Fibroblast of gingiva (primary cell): Measurements from ENCODE around the gene EDC3.
"Not testable (repeated sequence)": the region's sequence is repeated elsewhere in the genome, so short reads cannot be mapped to it uniquely, and the experiment has no call there.

Source experiments
- DNase-seq: peaks from one replicate; pipeline ENCODE4 v3.0.0-alpha.2; 2011; ENCODE audit warnings: low read depth

EDC3 gene, protein sequence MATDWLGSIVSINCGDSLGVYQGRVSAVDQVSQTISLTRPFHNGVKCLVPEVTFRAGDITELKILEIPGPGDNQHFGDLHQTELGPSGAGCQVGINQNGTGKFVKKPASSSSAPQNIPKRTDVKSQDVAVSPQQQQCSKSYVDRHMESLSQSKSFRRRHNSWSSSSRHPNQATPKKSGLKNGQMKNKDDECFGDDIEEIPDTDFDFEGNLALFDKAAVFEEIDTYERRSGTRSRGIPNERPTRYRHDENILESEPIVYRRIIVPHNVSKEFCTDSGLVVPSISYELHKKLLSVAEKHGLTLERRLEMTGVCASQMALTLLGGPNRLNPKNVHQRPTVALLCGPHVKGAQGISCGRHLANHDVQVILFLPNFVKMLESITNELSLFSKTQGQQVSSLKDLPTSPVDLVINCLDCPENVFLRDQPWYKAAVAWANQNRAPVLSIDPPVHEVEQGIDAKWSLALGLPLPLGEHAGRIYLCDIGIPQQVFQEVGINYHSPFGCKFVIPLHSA

DNA sequence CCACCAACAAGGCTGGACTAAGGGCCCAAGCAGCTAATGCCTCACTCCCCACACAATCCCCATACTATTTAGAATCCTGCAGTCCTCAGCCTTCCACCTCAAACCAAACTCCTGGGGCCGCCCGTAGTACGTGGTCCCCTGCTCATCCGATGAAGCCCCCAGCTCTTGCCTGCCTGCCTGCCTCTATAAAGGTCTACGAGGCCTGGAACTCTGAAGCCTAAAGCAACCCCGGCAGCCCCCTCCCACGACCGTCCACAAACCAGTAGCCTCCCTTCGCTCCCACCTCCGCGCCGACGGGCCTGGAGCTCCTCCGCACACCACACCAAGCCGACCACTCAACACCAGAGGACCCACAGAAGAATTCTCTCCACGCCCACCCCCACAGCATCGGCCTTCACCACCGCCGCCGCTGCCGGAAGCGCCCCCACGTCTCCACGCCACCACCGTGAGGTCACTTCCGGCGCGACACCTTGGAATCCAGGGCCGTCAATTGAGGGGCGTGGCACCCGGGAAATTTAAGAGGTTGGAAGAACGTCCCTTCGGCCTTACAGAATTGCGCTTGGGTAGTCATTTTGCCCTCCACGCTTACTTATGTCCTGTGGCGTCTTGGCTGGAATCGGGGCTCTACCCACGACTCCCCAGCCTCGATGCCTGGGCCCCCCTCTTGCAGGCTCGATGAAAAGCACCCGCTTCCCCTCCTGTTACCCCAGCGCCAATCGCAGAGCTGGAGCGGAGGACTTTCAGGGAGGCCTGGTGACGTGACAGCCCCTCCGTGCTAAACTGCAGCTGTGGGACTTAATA, at the start of gene EDC3:
Gene EDC3 (minus strand): TSS at position 428 of the 801 bp plus-strand sequence. CDS start 20,900 bp downstream, outside the sequence.
- DNase-seq, result peak; percentile 71

DNA sequence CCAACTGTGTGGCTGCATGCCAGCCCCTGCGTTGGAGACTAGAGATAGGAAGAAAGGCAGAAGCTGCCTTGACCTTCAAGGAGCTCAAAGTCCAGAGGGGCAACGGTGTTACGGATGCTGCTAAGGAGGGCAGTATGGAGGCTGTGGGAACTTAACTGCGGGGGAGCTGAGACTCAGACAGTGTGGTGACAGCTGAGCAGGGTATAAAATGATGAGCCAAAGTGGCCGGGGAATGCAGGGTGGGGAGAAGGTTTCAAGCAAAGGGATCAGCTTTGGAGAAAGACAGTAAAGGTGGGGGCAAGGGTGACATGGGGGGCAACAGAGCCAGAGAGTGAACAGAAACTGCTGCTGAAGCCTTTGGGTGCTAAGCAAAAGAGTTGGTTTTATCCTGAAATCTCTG, 46.6 kb upstream of the EDC3 start:
- no peak for DNase-seq

DNA sequence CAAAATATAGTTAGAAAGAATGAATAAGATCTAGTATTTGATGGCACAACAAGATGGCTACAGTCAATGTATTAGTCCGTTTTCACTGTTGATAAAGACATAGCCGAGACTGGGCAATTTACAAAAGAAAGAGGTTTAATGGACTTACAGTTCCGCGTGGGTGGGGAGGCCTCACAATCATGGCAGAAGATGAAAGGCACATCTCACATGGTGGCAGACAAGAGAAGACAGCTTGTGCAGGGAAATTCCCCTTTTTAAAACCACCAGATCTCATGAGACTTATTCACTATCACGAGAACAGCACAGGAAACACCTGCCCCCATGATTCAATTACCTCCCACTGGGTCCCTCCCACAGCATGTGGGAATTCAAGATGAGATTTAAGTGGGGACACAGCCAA, 42.4 kb upstream of the EDC3 start:
- DNase-seq, result not testable (repeated sequence)

DNA sequence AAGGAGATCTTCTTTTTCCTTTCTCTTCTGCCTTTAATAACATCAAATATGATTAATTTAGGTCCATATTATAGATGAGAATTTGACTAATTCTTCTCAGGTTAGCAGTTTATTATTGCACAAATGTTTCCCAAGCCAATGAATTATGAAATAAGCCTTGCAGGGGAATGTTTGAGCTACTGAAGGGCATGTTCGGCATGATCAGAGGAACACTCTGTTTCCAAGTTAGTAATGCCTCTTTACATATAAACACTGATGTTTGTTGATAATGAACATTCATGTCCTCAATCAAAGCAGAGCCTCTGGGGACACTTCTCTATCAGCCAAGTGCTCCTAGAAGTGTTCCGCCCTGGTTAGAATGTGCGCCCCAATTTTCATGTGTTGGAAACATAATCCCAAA, 39.5 kb upstream of the EDC3 start:
- no peak for DNase-seq

DNA sequence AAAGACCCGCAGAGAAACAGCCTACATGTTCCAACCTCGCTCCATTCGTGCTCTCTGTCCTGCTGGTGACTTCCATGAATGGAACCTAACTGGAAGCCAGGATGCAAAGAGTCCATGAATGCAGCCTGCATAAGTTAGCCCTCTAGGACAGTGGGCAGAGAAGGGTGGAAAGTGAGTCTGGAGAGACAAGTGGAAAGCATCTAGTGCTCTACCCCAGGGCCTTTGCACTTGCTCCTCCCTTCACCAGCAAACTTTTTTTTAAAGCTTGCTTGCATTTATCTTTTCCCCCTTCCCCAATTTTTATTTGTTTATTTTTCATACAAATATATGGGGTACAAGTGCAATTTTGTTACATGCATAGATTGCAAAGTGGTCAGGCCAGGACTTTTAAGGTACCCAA, 37.4 kb upstream of the EDC3 start:
- no peak for DNase-seq

DNA sequence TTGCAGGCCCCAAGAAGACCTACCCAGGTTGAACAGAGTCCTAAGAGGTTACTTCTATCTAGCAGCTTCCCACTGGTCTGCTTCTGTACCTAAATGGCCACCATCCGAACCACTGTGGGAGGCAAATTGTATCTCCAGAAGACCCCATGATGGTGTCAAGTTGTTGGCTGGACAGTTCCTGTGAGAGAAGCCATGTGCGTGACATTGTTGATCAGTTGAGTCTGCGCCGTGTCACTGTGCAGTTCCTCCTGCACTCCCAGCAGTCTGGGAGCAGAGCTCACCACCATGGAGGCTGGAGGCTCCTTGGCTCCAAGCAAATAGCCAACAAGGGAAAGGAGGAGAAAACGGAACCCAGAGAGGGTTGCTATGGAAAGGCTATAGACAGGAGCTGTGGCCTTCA, 37.0 kb upstream of the EDC3 start:
- no peak for DNase-seq

DNA sequence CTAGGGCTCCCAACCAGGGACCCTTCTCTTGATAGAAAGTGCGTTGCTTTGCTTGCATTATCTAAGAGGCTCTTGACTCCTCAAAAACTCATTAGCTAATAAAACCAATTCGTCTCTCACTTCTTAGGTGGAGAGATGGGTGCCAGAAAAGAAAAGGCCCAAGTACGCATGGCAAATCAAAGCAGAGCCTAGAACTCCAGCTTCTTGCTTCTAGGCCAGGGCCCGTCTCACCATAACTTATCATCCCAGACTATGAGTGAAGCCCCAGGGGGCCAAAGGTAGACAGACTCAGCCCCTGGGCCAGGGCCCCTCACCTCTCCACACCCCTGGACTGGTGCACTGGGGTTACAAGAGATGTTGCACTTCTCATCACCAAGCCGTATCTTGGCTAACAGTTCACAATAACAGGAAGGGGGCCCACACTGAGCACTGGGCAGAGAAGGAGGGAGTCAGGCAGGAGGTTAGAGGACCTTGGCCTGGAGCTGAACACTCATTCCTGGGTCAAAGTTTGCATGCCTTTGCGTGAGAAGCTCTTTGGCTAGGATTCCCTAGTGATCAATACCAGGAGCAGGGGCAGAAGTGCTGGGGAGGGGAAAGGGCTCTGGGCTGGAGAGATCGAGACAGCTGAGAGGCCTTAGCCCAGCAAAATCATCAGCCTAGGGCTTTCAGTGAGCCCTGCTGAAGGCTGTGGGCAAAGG, 34.9 kb upstream of the EDC3 start:
- DNase-seq, result no peak

DNA sequence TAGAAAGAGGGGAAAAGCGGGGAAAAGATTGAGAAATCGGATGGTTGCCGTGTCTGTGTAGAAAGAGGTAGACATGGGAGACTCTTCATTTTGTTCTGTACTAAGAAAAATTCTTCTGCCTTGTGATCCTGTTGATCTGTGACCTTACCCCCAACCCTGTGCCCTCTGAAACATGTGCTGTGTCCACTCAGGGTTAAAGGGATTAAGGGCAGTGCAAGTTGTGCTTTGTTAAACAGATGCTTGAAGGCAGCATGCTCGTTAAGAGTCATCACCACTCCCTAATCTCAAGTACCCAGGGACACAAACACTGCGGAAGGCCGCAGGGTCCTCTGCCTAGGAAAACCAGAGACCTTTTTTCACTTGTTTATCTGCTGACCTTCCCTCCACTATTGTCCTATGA, 33.5 kb upstream of the EDC3 start:
- not testable (repeated sequence) for DNase-seq

DNA sequence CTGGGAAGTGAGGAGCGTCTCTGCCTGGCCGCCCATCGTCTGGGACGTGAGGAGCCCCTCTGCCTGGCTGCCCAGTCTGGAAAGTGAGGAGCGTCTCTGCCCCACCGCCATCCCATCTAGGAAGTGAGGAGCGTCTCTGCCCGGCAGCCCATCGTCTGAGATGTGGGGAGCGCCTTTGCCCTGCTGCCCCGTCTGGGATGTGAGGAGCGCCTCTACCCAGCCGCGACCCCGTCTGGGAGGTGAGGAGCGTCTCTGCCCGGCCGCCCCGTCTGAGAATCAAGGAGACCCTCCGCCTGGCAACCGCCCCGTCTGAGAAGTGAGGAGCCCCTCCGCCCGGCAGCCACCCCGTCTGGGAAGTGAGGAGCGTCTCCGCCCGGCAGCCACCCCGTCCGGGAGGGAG, 32.9 kb upstream of the EDC3 start:
- DNase-seq, result not testable (repeated sequence)

DNA sequence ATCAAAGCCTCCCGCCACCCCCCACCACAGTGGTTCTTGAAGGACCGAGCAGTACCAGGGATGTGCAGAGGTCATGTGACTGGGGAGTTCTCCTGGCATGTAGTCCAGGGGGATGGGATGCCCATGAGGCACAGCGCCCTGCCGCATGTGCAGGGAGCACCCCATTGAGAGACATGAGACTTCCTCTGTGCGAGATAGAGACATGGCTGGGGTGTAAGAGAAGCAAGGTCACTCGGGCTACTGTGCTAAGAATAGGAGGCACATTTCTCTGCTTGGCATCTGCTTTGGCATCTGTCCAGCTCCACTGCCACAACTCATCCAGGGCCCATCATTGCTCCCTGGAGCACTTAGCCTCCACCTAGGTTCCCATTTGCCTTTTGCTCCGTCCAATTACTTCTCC, 31.9 kb upstream of the EDC3 start:
- DNase-seq, result no peak

DNA sequence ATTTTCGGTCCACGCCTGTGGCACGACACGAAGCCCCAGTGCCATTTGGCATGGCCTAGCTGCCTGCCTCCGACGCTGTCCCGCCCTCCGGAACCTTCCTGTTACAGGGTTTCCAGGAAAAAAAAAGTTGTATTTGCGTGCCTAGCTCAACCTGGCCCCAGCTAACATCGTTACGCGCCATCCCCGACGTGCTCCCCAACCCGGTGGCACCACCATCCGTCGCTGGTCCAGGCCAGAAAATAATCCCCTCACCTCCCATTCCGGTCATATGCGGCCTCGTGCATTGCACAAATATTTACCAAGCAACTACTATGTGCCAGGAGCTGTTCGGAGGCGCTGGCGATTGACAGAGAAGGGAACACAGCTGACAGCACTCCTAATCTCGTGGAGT, 30.9 kb upstream of the EDC3 start:
- DNase-seq, result no peak

DNA sequence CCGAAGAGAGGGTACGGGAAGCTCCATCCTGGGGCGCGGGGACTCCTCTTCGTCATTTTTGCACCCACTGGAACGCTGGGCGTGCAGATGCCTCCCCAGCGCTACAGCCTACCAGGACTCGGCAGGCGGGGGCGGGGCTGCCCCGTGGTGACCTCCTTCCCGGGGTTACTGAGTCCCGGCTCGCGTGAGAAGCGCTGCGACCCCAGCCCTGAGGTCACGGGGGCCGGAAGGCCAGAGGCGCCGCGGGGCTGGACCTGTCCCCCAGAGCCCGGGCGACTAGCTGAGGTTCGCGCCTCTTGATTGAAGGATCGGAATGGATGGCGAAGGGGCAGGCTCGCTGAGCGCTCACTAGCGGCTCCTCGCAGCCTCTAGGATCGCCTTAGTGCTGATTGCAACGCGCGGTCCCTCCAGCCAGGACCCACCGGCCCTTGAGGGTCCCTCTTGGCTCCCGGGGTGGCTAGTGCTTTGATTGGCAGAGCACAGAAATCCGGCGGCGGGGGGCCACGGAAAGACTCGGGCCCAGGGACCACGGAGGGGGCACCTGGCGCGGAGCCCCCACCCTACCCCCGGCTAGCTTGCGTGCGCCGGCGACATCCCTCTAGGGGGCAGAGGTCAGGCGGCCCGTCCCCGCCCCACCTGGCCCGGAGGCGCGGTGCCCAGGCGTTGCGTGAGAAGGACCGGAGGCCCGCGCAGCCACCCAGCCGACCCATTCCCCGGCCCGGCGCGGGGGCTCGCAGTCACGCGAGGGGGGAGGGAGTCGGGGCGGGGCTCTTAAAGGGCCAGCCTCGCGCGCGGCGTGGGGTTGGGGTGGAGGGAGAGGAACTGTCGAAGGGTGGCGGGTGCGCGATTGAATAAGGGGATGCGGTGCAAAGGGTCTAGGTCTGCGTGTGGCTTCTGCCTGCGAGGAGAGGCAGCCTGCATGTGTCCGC, 30.3 kb upstream of the EDC3 start:
- no peak for DNase-seq

DNA sequence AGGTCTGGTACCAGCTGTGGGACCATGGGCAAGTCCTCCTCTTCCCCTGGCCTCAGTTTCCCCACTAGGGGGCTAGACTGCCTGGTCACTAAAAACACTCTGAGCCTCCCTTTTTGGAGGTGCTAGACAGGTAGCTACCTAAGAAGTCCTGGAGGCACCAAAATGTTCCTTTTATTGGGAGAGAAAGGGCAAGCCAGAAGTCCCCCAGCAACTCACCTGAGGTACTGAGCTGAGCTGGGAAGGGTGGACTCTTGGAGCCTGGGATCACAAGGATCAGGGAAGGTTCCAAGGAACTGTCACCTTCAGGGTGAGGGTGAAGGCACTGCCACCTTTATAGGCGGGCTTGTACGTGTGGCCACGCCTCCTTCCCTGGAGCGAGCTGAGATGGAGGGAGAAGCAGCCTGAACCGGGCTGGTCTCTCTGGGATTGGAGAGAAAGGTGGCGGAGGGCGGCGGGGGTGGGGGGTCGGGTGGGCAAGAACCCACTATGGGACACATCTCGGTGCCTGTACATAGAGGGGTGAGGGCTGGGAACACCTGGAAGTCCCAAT, 29.5 kb upstream of the EDC3 start, which contains the start of gene CYP1A1:
Gene CYP1A1 (minus strand): TSS at position 304 of the 550 bp plus-strand sequence. CDS start 2,431 bp downstream, outside the sequence.
- DNase-seq, result no peak

DNA sequence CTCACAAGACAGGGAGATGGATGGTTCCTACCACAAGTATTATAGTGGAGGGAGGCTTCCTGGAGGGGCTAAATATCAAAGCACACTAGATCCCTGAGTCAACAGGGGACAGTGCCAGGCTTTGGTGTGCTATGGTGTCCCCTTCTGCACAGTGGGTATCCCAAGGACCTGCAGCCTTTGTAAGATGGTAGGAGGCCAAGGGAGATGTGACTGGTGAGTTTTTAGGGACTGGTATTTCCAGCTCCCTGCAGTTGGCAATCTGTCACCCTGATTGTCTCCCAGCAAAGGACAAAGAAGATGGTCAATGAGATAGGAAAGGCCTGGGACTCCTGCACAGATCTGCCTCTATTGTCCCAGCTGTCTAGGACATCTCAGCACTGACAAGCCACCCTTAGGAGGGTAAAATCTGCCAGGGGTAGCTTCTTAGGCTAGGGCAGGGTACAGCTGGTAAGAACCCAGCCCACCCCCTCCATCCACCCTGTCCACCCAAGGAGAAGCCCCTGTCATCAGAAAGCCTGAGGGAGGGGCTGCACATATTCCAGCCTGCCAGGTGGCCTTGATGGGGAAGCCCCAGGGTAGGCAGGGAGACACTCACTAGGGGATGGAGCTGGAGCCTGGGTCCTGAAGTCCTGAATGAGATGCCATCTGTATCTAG, 28.9 kb upstream of the EDC3 start:
- no peak for DNase-seq

DNA sequence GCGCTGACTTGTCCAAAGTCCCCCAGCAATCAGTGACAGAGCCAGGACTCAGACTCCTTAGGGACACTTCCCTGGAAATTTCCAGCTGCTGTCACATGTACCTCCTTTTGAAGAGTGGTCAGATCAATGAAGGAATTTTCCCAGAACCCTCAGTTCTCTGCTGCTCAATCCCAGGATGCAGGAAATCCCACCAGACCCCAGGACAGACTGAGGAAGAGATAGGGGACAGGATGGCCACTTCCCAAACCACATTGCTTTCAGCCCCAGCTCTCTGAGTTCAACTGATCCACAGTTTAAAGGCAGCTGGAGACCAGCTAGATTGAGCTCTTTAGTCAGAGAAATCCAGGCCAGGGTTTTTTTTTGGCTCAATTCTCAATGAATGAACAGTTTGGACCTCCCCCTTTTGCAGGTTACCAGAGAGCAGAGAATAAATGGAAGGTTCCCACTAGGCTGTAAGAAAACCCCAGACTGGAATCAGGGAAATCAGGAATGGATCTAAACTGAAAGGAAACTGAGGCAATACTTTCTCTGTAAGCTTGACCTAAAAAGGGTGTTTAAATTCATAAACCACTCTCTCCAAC, 28.0 kb upstream of the EDC3 start:
- DNase-seq, result peak; percentile 23

DNA sequence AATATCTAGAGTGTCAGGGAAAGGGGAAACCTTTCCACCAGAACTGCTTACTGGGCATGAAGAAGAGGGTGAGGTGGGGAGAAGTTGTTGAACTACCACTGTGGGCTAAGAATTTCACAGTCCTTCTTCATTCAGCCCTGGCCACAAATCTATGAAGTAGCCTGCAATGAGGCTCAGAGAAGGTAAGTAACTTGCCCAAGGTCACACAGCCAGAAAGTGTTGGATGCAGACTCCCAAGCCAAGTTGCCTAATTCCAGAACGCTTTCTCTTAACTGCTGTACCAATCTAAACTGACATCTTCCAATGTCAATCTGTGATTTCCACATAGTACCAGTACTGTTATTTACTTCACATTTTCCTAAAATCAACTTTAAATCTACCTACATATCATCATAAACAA, 27.4 kb upstream of the EDC3 start:
- no peak for DNase-seq

DNA sequence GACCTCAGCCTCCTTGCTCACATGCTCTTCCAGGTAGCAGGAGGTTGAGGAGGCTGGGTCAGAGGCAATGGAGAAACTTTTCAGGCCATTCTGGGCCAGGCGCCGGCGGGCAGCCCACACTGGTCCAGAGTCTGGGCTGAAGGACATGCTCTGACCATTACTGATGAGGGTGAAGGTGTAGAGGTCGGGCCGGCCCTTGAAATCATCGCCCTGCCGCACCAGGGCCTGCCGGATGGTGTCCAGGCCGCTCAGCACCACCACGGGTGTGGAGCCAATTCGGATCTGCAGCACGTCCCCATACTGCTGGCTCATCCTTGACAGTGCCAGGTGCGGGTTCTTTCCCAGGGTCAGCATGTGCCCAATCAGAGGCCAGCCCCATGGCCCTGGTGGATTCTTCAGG, 26.8 kb upstream of the EDC3 start:
- DNase-seq, result no peak

DNA sequence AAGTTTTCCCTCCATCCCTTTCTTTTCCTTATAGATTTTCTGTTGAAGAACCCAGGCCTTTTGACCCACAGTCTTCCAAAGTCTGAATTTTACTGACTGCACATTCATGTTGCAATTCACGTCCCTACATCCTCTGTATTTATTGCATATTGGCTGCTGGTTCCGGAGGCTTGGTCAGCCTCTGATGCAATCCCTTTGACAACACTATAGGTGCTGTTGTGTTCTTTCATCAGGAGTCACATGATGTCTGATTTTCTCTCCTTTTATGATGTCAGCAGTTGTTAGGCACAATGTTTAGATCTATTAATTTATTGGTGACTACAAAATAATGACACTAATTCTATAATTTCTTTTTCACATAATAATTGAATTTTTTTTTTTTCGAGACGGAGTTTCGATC, 20.8 kb upstream of the EDC3 start:
- DNase-seq, result no peak

DNA sequence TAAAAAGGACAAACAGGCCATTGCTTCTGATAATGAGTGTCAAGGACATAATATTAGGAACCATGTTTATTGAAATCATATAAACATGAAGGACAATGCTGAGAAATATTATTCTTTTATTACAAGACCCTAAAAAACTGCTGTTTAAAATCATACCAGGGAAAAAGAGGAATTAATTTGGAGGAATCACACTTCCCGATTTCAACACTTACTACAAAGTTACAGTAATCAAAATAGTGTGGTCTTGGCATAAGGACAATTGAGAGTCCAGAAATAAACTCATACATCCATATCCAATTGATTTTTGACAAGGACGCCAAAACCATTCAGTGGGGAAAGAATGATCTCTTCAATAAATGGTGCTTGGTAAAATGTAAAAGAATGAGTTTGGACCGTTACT, 16.5 kb upstream of the EDC3 start:
- no peak for DNase-seq
